ENCODE results near the gene GRID1. TPM values are rescaled to one million over a fixed set of nuclear protein-coding genes. Genes with fewer than 3 reads are reported as not detected.

GRID1 gene
- total RNA-seq, 4 donors from 2014 or later: 0.88 to 7.3 (median 4.1) TPM

- Histone ChIP-seq H3K4me1 (no peaks in the 10 kb centered on the region), H3K27me3 (no peaks in the 10 kb centered on the region), H3K36me3 (no peaks in the 10 kb centered on the region), H3K4me3 (no peak overlapping the region), H3K9me3 (no peaks in the 10 kb centered on the region), H3K27ac (no peak overlapping the region)
- DNase-seq: no peak
- TF ChIP-seq POLR2A (IDR thresholded peaks at IDR 0.05) (no peak), CTCF (IDR thresholded peaks at IDR 0.05) (no peak)
- intact Hi-C loops (cut with DNase I; ENCODE audit: low total_unique reads): no loop called here
Observed at GRCh38 chr10:86311906-86312305, 54.7 kb downstream of the GRID1 start.

- no peak for TF ChIP-seq CTCF (IDR thresholded peaks at IDR 0.05)
- no peak for TF ChIP-seq POLR2A (IDR thresholded peaks at IDR 0.05)
- DNase-seq: no peak
- H3K27ac ChIP-seq: no peak overlapping the region
- no peaks in the 10 kb centered on the region for H3K4me1 ChIP-seq
- H3K4me3 ChIP-seq: no peak overlapping the region
- no peaks in the 10 kb centered on the region for H3K27me3 ChIP-seq
- intact Hi-C loops (cut with DNase I; ENCODE audit: low total_unique reads): no loop called here
- no peaks in the 10 kb centered on the region for H3K9me3 ChIP-seq
- H3K36me3 ChIP-seq: no peaks in the 10 kb centered on the region
Observed at GRCh38 chr10:86311190-86311589, 55.4 kb downstream of the GRID1 start.

- Histone ChIP-seq H3K9me3 (no peaks in the 10 kb centered on the region), H3K36me3 (no peaks in the 10 kb centered on the region), H3K4me1 (no peaks in the 10 kb centered on the region), H3K27ac (no peak overlapping the region), H3K27me3 (no peaks in the 10 kb centered on the region), H3K4me3 (no peak overlapping the region)
- no peak for TF ChIP-seq CTCF (IDR thresholded peaks at IDR 0.05)
- no peak for TF ChIP-seq POLR2A (IDR thresholded peaks at IDR 0.05)
- no peak for DNase-seq
- intact Hi-C loops (cut with DNase I; ENCODE audit: low total_unique reads): no loop called here
Observed at GRCh38 chr10:86310702-86311101, 55.9 kb downstream of the GRID1 start.

- H3K27me3 ChIP-seq: no peaks in the 10 kb centered on the region
- no peak overlapping the region for H3K4me3 ChIP-seq
- no peaks in the 10 kb centered on the region for H3K9me3 ChIP-seq
- H3K36me3 ChIP-seq: no peaks in the 10 kb centered on the region
- no peak overlapping the region for H3K27ac ChIP-seq
- TF ChIP-seq CTCF (IDR thresholded peaks at IDR 0.05) (no peak), POLR2A (IDR thresholded peaks at IDR 0.05) (no peak)
- no peaks in the 10 kb centered on the region for H3K4me1 ChIP-seq
- intact Hi-C loops (cut with DNase I; ENCODE audit: low total_unique reads): no loop called here
- DNase-seq: no peak
Observed at GRCh38 chr10:86310291-86310690, 56.3 kb downstream of the GRID1 start.

GRCh38 chr10:86308056-86308455, 58.5 kb downstream of the GRID1 start:
- intact Hi-C loops (cut with DNase I; ENCODE audit: low total_unique reads): no loop called here
- no peak overlapping the region for H3K4me3 ChIP-seq
- no peak for DNase-seq
- TF ChIP-seq CTCF (IDR thresholded peaks at IDR 0.05): no peak
- no peak for TF ChIP-seq POLR2A (IDR thresholded peaks at IDR 0.05)
- no peaks in the 10 kb centered on the region for H3K4me1 ChIP-seq
- H3K27me3 ChIP-seq: no peaks in the 10 kb centered on the region
- H3K9me3 ChIP-seq: no peaks in the 10 kb centered on the region
- H3K36me3 ChIP-seq: no peaks in the 10 kb centered on the region
- H3K27ac ChIP-seq: no peak overlapping the region
